ENCODE measurements around the gene PDZD2.

The PDZD2 gene

GRCh38 chr5:31711935-31712592, 73.1 kb downstream of the PDZD2 start:
- H4K20me1 ChIP-seq (ENCODE audit: insufficient read depth, low read length): no peaks in the 10 kb centered on the region
- no peaks in the 10 kb centered on the region for H3K36me3 ChIP-seq (replicated peaks; ENCODE audit: insufficient read depth, low read length)
- H3K9me3 ChIP-seq (replicated peaks; ENCODE audit: insufficient read depth, low read length): no peaks in the 10 kb centered on the region
- TF ChIP-seq CTCF (IDR thresholded peaks at IDR 0.05; ENCODE audit: low read length) (no peak), EZH2 (optimal IDR thresholded peaks at IDR 0.05; ENCODE audit: low read depth, low read length) (no peak)
- H3F3A ChIP-seq (ENCODE audit: insufficient read depth, low read length): no peaks in the 10 kb centered on the region
- no peaks in the 10 kb centered on the region for H3K9me2 ChIP-seq (replicated peaks; ENCODE audit: insufficient read depth, low read length)
- H3K4me2 ChIP-seq (ENCODE audit: low read depth, low read length): no peak overlapping the region
- DNase-seq: no peak
- H3K9ac ChIP-seq (ENCODE audit: low read length): no peak overlapping the region
- no peaks in the 10 kb centered on the region for H3K27me3 ChIP-seq (replicated peaks; ENCODE audit: insufficient read depth, low read length)
- no peak overlapping the region for H2AFZ ChIP-seq (ENCODE audit: low read length)
- H3K79me2 ChIP-seq (ENCODE audit: low read length): no peaks in the 10 kb centered on the region
- H3K4me3 ChIP-seq (ENCODE audit: low read length): no peak overlapping the region
- no peaks in the 10 kb centered on the region for H3K4me1 ChIP-seq (ENCODE audit: low read length)
- no peak overlapping the region for H3K27ac ChIP-seq (ENCODE audit: low read length)

- TF ChIP-seq EZH2phosphoT487 (IDR thresholded peaks at IDR 0.05; ENCODE audit: low read length) (no peak), EZH2 (optimal IDR thresholded peaks at IDR 0.05; ENCODE audit: low read depth, low read length) (no peak), CTCF (IDR thresholded peaks at IDR 0.05; ENCODE audit: low read length) (no peak)
- Histone ChIP-seq H3F3A (ENCODE audit: insufficient read depth, low read length) (peaks cover 3% of the 10 kb centered on the region; the same call in 1 of the 2 replicates), H3K4me3 (ENCODE audit: low read length) (no peak overlapping the region), H2AFZ (ENCODE audit: low read length) (no peak overlapping the region), H3K27me3 (replicated peaks; ENCODE audit: insufficient read depth, low read length) (no peaks in the 10 kb centered on the region), H4K20me1 (ENCODE audit: insufficient read depth, low read length) (no peaks in the 10 kb centered on the region), H3K4me1 (ENCODE audit: low read length) (0 out of 2 replicates have a peak, but pooled peaks cover 5% of the 10 kb centered on the region), H3K9me3 (replicated peaks; ENCODE audit: insufficient read depth, low read length) (no peaks in the 10 kb centered on the region), H3K9ac (ENCODE audit: low read length) (no peak overlapping the region), H3K79me2 (ENCODE audit: low read length) (no peaks in the 10 kb centered on the region), H3K27ac (ENCODE audit: low read length) (no peak overlapping the region), H3K36me3 (replicated peaks; ENCODE audit: insufficient read depth, low read length) (no peaks in the 10 kb centered on the region), H3K9me2 (replicated peaks; ENCODE audit: insufficient read depth, low read length) (no peaks in the 10 kb centered on the region), H3K4me2 (ENCODE audit: low read depth, low read length) (no peak overlapping the region)
- no peak for DNase-seq
Measured at GRCh38 chr5:31717561-31717960, 78.6 kb downstream of the PDZD2 start.

- no peak for TF ChIP-seq CTCF (IDR thresholded peaks at IDR 0.05; ENCODE audit: low read length)
- TF ChIP-seq EZH2 (optimal IDR thresholded peaks at IDR 0.05; ENCODE audit: low read depth, low read length): no peak
- no peak for TF ChIP-seq EZH2phosphoT487 (IDR thresholded peaks at IDR 0.05; ENCODE audit: low read length)
- Histone ChIP-seq H2AFZ (ENCODE audit: low read length) (no peak overlapping the region), H3K4me2 (ENCODE audit: low read depth, low read length) (no peak overlapping the region), H3K4me3 (ENCODE audit: low read length) (no peak overlapping the region), H3F3A (ENCODE audit: insufficient read depth, low read length) (peaks cover 3% of the 10 kb centered on the region; the same call in 1 of the 2 replicates), H4K20me1 (ENCODE audit: insufficient read depth, low read length) (no peaks in the 10 kb centered on the region), H3K27ac (ENCODE audit: low read length) (no peak overlapping the region), H3K4me1 (ENCODE audit: low read length) (0 out of 2 replicates have a peak, but pooled peaks cover 5% of the 10 kb centered on the region), H3K9me3 (replicated peaks; ENCODE audit: insufficient read depth, low read length) (no peaks in the 10 kb centered on the region), H3K9me2 (replicated peaks; ENCODE audit: insufficient read depth, low read length) (no peaks in the 10 kb centered on the region), H3K27me3 (replicated peaks; ENCODE audit: insufficient read depth, low read length) (no peaks in the 10 kb centered on the region), H3K36me3 (replicated peaks; ENCODE audit: insufficient read depth, low read length) (no peaks in the 10 kb centered on the region), H3K9ac (ENCODE audit: low read length) (no peak overlapping the region), H3K79me2 (ENCODE audit: low read length) (no peaks in the 10 kb centered on the region)
- no peak for DNase-seq
Measured at GRCh38 chr5:31720004-31720403, 81.1 kb downstream of the PDZD2 start.

Data from MM.1S (cell line).